Epithelial cell of proximal tubule (primary cell): ENCODE measurements around the gene RIPPLY3. TPM values are rescaled to one million over a fixed set of nuclear protein-coding genes. Genes with fewer than 3 reads are reported as not detected.
A peak's percentile ranks its signal among the peaks of the same experiment; 100 is the strongest.

Experiments used
- DNase-seq: peaks from one replicate; pipeline ENCODE4 v3.0.0-alpha.2; 2011; ENCODE audit warnings: low read depth
- H3K4me3 ChIP-seq: 2 replicates; pipeline ENCODE4 v1.5.1; 2011; ENCODE audit warnings: low read depth, mild to moderate bottlenecking, low read length
- CTCF ChIP-seq: conservative IDR thresholded peaks from 2 replicates; pipeline ENCODE4 v1.5.1; 2012; ENCODE audit warnings: low read depth, mild to moderate bottlenecking, low read length
- total RNA-seq: library from RNA; depleted of rRNA; stranded (reverse); fragments of >200 nt; gene quantifications from 2 replicates; pipeline ENCODE4 v1.2.3, GENCODE V29; 2015

RIPPLY3 gene
- total RNA-seq, 1 donor from 2014 or later: 5.1 TPM

- peak overlapping the region; percentile 71 for H3K4me3 ChIP-seq
- TF ChIP-seq CTCF: no peak
- no peak for DNase-seq
These were observed 40.8 kb upstream of the RIPPLY3 start for GRCh38 chr21:36965720-36966065.

GRCh38 chr21:36966066-36966820, 40.3 kb upstream of the RIPPLY3 start, which contains the start of gene HLCS:
Gene HLCS, minus strand, starts transcription at chr21:36966669. Its CDS starts 31 bp downstream, at chr21:36966638.
- peak within 1 kb of the TSS; percentile 71 for H3K4me3 ChIP-seq
- TF ChIP-seq CTCF: no peak
- no peak for DNase-seq

DNA sequence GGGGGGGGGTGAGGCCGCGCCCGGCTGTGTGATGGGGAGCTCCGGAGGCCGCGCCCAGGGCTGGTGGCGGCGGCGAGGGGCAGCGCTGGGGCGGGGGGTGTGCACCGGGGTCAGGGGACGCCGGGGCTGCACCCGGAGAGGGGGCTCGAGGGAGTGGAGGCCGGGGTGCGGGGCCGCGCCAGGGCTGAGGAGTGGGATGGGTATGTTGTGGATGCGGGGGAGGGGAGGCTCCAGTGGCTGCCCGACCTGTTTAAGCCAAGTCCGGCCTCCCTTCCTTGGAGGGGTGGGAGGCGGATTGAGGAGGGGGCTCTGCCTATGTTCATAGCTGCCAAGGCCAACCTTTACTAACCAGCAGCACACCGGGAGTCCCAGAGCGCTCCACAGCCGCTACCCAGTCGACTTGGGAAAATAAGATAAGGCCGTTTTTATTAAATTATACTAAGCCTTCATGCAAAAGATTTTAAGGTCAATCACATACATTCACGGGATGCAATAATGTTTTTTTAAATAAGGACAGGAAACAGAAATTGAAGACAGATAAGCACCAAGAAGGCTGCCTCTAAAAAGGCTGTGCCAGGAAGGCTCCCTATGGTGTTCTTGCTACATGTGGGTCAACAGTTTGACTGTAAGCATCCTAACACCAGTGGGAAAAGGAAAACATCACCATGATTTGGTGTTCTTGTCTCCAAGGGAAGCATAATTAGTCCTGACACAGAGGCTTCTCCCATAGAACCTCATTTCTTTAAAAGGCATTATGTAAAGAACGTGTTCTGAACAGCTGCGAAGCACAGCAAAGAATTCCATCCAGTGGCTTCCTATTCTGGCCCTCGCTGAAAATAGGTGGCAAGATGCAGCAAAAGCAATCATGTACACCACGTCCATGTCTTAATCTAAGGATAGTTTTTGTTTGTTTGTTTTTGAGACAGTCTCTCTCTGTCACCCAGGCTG, 39.4 kb upstream of the RIPPLY3 start:
- no peak for DNase-seq
- H3K4me3 ChIP-seq: peak overlapping the region; percentile 71
- TF ChIP-seq CTCF: no peak

GRCh38 chr21:36968414-36968813, 38.1 kb upstream of the RIPPLY3 start:
- TF ChIP-seq CTCF: no peak
- no peak for DNase-seq
- no peak overlapping the region for H3K4me3 ChIP-seq

- no peak overlapping the region for H3K4me3 ChIP-seq
- TF ChIP-seq CTCF: no peak
- no peak for DNase-seq
These were observed 37.5 kb upstream of the RIPPLY3 start for GRCh38 chr21:36968976-36969375.

DNA sequence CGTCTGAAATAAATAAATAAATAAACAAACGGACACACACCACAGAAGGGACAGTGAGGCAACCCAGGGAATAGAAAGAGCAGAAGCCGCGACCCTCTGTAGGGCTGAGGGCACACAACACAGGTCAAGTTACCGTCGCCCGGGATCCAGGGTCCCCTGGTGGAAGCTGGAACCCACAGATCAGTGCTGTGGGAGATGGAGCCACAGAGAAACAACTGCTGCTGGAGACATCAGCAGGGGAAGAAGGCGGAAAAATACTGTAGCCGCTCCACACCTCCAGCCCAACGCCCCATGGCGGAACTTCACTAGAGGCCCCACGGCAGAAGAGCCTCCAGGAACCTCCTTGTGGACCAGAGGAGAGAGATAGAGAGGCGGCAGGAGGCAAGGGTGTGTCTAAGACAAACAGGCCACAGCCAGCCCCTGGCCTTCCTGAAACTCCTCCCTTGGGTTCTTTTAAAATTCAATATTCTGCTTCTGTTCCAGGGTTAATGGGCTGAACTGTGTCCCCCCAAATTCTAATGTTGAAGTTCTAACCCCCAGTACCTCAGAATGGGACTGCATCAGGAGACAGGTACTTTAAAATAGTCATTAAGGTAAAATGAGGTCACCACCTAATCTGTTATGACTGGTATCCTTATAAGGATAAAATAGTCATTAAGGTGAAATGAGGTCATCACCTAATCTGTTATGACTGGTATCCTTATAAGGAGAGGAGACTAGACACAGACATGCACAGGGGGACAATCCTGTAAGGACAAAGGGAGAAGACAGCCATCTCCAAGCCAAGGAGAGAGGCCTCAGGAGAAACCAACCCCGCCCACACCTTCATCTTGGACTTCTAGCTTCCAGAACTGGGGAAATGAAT, 32.3 kb upstream of the RIPPLY3 start:
- no peak for DNase-seq
- H3K4me3 ChIP-seq: no peak overlapping the region
- TF ChIP-seq CTCF: no peak
